Activated T-cell treated with anti-CD3 and anti-CD28 coated beads, Interleukin-2, amount 50 U/mL, for 4 hours (primary cell): Measurements from ENCODE around the gene AIFM3. TPM values are rescaled to one million over a fixed set of nuclear protein-coding genes. Genes with fewer than 3 reads are reported as not detected.
"Not testable (repeated sequence)": the region's sequence is repeated elsewhere in the genome, so short reads cannot be mapped to it uniquely, and the experiment has no call there.

Experiments used
- ATAC-seq, 2 donors: fragments of 200-7000 bp; cut with Tn5 transposase; one replicate each; pipeline ENCODE4 v1.10.0; 2021
- DNase-seq: peaks from one replicate; pipeline ENCODE4 v3.0.0-alpha.2; 2020
- H3K27me3 Mint-ChIP-seq: one replicate; pipeline ENCODE4 v1.8.0; 2021; ENCODE audit warnings: low read depth, mixed read lengths
- H3K36me3 Mint-ChIP-seq: one replicate; pipeline ENCODE4 v1.8.0; 2022; ENCODE audit warnings: mixed read lengths; ENCODE audit not compliant: insufficient read depth
- H3K4me1 Mint-ChIP-seq: one replicate; pipeline ENCODE4 v1.8.0; 2021; ENCODE audit warnings: low read depth, mixed read lengths
- H3K4me3 Mint-ChIP-seq: one replicate; pipeline ENCODE4 v1.8.0; 2021; ENCODE audit warnings: mild to moderate bottlenecking, moderate library complexity, mixed read lengths
- H3K9me3 Mint-ChIP-seq: one replicate; pipeline ENCODE4 v1.8.0; 2021; ENCODE audit warnings: mixed read lengths
- total RNA-seq, 3 donors: library from RNA; stranded (reverse); gene quantifications; one replicate each; pipeline ENCODE4 v1.2.1, GENCODE V29; 2021

The AIFM3 gene
- total RNA-seq, 3 donors from 2014 or later, result 0.30 to 0.78 (median 0.47) TPM

GRCh38 chr22:20972014-20972694 is 5.1 kb downstream of the AIFM3 start:
- not testable (repeated sequence) for H3K27me3 Mint-ChIP-seq, H3K4me1 Mint-ChIP-seq, DNase-seq, ATAC-seq, H3K4me3 Mint-ChIP-seq, H3K36me3 Mint-ChIP-seq, H3K9me3 Mint-ChIP-seq

DNA sequence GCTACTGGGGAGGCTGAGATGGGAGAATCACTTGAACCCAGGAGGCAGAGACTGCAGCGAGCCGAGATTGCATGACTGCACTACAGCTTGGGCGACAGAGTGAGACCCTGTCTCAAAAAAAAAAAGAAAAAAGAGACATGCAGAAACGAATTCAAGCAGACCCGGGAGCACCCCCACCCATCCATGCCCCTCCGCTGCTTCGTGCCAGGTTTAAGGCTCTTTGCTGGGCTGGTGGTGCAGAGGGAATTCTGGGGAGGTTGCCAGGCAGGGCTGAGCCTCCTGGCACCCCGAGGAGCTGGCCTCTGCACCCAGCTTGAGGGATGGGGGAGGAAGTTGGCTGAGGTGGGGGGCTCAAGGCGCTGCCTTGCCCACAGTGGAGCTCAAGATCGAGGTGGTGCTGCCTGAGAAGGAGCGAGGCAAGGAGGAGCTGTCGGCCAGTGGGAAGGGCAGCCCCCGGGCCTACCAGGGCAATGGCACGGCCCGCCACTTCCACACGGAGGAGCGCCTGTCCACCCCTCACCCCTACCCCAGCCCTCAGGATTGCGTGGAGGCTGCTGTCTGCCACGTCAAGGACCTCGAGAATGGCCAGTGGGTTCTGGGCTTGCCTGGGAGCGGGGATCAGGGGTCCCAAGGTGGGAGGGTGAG is 6.0 kb downstream of the AIFM3 start:
- ATAC-seq, result no peak
- H3K27me3 Mint-ChIP-seq, result peaks cover 3% of the 10 kb centered on the region
- no peak for DNase-seq
- no peaks in the 10 kb centered on the region for H3K9me3 Mint-ChIP-seq
- H3K36me3 Mint-ChIP-seq, result no peaks in the 10 kb centered on the region
- H3K4me3 Mint-ChIP-seq, result no peak overlapping the region
- no peaks in the 10 kb centered on the region for H3K4me1 Mint-ChIP-seq

- Mint-ChIP-seq H3K9me3 (no peaks in the 10 kb centered on the region), H3K4me1 (peaks cover under 1% of the 10 kb centered on the region), H3K4me3 (no peak overlapping the region), H3K27me3 (peaks cover 3% of the 10 kb centered on the region), H3K36me3 (no peaks in the 10 kb centered on the region)
- ATAC-seq (no peak), DNase-seq (no peak)
These were observed 6.7 kb downstream of the AIFM3 start for GRCh38 chr22:20973634-20974286.

DNA sequence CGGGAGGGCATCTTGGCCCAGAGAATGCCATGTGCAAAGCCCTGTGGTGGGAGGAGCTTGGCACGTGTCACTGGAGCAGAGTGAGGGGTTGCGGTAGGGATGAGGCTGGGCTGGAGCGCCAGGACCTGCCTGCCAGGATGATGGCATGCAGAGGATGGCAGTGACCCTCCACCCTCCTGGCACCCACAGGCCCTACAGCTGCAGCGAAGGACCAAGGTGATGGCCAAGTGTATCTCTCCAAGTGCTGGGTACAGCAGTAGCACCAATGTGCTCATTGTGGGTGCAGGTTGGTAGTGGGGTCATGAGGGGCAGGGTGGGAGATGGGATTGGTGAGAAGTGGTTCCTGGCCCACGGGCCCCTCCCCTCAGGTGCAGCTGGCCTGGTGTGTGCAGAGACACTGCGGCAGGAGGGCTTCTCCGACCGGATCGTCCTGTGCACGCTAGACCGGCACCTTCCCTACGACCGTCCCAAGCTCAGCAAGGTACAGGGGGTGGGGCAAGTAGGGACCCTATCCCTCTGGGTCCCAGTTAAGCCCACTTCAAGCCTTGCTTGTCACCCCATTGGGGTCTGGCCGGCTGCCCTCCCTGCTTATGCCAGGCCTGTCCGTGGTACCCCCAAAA is 7.4 kb downstream of the AIFM3 start:
- Mint-ChIP-seq H3K36me3 (no peaks in the 10 kb centered on the region), H3K4me3 (no peak overlapping the region), H3K27me3 (peaks cover 6% of the 10 kb centered on the region), H3K9me3 (peaks cover 3% of the 10 kb centered on the region), H3K4me1 (peaks cover 7% of the 10 kb centered on the region)
- no peak for DNase-seq
- ATAC-seq, result no peak

DNA sequence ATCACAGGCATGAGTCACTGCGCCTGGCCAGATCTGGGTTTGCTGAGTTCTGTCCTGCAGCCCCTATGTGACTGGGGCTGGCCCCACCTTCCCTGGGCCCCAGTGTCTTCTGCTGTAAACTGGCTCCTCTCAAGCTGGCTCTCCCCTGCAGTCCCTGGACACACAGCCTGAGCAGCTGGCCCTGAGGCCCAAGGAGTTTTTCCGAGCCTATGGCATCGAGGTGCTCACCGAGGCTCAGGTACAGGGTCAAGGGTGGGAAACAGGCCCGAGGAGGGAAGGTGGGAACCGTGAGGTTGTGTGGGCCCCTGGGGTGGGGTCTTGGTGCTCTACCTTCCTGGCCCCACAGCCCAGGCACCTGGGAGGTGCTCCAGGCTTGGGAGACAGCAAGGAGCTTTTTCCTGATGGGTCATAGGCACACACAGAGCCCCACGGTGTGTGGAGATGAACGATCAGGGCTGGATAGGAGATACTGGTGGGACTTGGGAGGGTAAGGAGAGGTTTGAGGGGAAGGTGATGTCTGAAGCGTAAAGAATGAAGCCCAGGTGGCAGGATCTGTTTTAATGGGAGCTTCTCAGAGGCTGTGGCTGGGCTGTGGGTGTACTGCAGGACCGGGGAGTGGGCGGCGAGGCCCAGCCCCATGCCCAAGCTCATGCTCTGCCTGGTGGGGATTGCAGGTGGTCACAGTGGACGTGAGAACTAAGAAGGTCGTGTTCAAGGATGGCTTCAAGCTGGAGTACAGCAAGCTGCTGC is 8.7 kb downstream of the AIFM3 start:
- ATAC-seq, result no peak
- Mint-ChIP-seq H3K27me3 (peaks cover 6% of the 10 kb centered on the region), H3K4me1 (peaks cover 17% of the 10 kb centered on the region), H3K36me3 (no peaks in the 10 kb centered on the region), H3K9me3 (peaks cover 3% of the 10 kb centered on the region), H3K4me3 (no peak overlapping the region)
- no peak for DNase-seq

GRCh38 chr22:20976291-20976877 is 9.3 kb downstream of the AIFM3 start:
- no peak for ATAC-seq
- Mint-ChIP-seq H3K36me3 (no peaks in the 10 kb centered on the region), H3K27me3 (peaks cover 6% of the 10 kb centered on the region), H3K9me3 (peaks cover 3% of the 10 kb centered on the region), H3K4me1 (peaks cover 24% of the 10 kb centered on the region), H3K4me3 (no peak overlapping the region)
- no peak for DNase-seq

DNA sequence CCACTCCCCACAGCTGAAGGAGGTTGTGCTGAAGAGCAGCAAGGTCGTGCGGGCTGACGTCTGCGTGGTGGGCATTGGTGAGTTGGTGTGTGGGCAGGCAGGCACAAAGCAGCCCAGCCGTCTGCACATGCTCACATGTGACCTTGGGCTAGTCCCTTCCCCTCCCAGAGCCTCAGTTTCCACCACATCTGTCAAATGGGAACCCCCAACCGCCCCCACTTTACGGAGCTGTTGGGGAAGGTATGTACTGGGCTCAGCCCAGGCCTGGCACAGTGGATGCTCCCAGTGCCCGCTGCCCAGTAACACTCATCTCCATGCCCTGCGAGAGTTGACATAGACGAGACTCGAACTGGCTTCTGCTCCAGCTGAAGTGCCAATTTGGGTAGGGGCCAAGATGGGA is 10.0 kb downstream of the AIFM3 start:
- H3K27me3 Mint-ChIP-seq, result peaks cover 6% of the 10 kb centered on the region
- peaks cover 3% of the 10 kb centered on the region for H3K9me3 Mint-ChIP-seq
- ATAC-seq, result no peak
- DNase-seq, result no peak
- peaks cover 25% of the 10 kb centered on the region for H3K4me1 Mint-ChIP-seq
- H3K4me3 Mint-ChIP-seq, result no peak overlapping the region
- H3K36me3 Mint-ChIP-seq, result no peaks in the 10 kb centered on the region

GRCh38 chr22:20977516-20978170 is 10.6 kb downstream of the AIFM3 start:
- no peak overlapping the region for H3K4me3 Mint-ChIP-seq
- H3K4me1 Mint-ChIP-seq, result peaks cover 27% of the 10 kb centered on the region
- H3K27me3 Mint-ChIP-seq, result peaks cover 6% of the 10 kb centered on the region
- ATAC-seq, result no peak
- H3K9me3 Mint-ChIP-seq, result peaks cover 3% of the 10 kb centered on the region
- no peak for DNase-seq
- no peaks in the 10 kb centered on the region for H3K36me3 Mint-ChIP-seq

- H3K36me3 Mint-ChIP-seq, result no peaks in the 10 kb centered on the region
- DNase-seq (no peak), ATAC-seq (no peak)
- H3K4me3 Mint-ChIP-seq, result no peak overlapping the region
- peaks cover 3% of the 10 kb centered on the region for H3K9me3 Mint-ChIP-seq
- H3K27me3 Mint-ChIP-seq, result peaks cover 6% of the 10 kb centered on the region
- peaks cover 32% of the 10 kb centered on the region for H3K4me1 Mint-ChIP-seq
These were observed 11.4 kb downstream of the AIFM3 start for GRCh38 chr22:20978419-20978818.

DNA sequence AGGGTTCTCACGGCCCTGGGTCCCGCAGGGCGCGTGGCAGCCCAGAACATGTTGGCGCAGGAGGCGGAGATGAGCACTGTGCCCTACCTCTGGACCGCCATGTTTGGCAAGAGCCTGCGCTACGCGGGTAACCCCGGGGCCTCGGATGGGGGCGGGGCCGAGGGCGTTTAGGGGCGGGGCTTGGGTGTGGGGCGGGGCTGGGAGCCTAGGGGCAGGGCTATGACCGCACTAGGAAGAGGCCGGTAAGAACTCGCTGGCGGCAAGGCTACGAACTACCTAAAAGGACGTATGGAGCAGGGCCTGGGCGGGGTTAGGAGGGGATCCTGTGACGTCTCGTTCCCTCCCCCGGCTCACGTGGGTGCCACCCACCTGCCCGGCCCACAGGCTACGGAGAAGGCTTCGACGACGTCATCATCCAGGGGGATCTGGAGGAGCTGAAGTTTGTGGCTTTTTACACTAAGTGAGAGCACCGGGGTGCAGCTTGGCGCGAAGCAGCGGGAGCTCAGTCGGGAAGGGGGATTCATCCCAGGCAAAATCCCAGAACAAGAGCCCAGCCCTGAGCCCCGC is 12.3 kb downstream of the AIFM3 start:
- H3K27me3 Mint-ChIP-seq, result peaks cover 6% of the 10 kb centered on the region
- DNase-seq, result peak; percentile 60
- H3K4me1 Mint-ChIP-seq, result peaks cover 38% of the 10 kb centered on the region
- peak; percentile 67 to 68 for ATAC-seq
- peaks cover 3% of the 10 kb centered on the region for H3K9me3 Mint-ChIP-seq
- H3K4me3 Mint-ChIP-seq, result peak overlapping the region; percentile 75
- peaks cover 5% of the 10 kb centered on the region for H3K36me3 Mint-ChIP-seq

DNA sequence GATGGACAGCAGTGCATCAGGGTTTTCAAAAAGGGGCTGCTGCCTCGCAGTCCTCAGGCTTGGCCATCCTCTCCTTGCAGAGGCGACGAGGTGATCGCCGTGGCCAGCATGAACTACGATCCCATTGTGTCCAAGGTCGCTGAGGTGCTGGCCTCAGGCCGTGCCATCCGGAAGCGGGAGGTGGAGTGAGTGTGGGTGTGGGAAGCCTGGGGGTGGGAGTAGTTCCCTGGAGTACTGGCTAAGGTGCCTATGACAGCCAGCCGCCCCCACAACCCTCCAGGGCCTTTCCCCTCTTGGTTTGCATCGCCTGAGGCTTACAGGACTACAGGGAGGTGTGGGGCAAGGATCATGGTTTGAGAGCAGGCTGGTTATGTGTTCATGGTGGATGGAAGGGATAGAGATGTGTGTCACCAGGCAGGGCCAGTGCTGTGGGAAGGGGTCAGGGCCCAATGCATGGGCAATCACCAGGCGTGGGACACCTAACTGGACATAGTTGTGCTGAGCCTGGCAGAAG is 12.9 kb downstream of the AIFM3 start:
- DNase-seq, result no peak
- peaks cover 3% of the 10 kb centered on the region for H3K9me3 Mint-ChIP-seq
- peaks cover 6% of the 10 kb centered on the region for H3K27me3 Mint-ChIP-seq
- H3K4me1 Mint-ChIP-seq, result peaks cover 38% of the 10 kb centered on the region
- peaks cover 5% of the 10 kb centered on the region for H3K36me3 Mint-ChIP-seq
- H3K4me3 Mint-ChIP-seq, result peak overlapping the region; percentile 97
- ATAC-seq, result no peak

GRCh38 chr22:20980523-20980922 is 13.5 kb downstream of the AIFM3 start:
- peaks cover 5% of the 10 kb centered on the region for H3K36me3 Mint-ChIP-seq
- no peak for ATAC-seq
- H3K27me3 Mint-ChIP-seq, result peaks cover 6% of the 10 kb centered on the region
- peak overlapping the region; percentile 97 for H3K4me3 Mint-ChIP-seq
- H3K9me3 Mint-ChIP-seq, result peaks cover 3% of the 10 kb centered on the region
- DNase-seq, result no peak
- peaks cover 38% of the 10 kb centered on the region for H3K4me1 Mint-ChIP-seq
